BJ (cell line): ENCODE results near the gene GSG1L. TPM values are rescaled to one million over a fixed set of nuclear protein-coding genes. Genes with fewer than 3 reads are reported as not detected.

ENCODE experiments used
- CTCF ChIA-PET: fragments of 350-600 bp; formaldehyde crosslinking; extraction: SDS; loops from one replicate; lab custom pipeline; 2021; ENCODE audit warnings: antibody characterized with exemption, inconsistent platforms; lab: Yijun Ruan, JAX
- POLR2A ChIA-PET: fragments of 300-600 bp; sonication (Branson Sonifier 250); formaldehyde crosslinking; extraction: SDS; loops from one replicate; lab custom pipeline; 2021; ENCODE audit warnings: antibody characterized with exemption; lab: Charles Lee
- DNase-seq: peaks from one replicate; pipeline ENCODE4 v3.0.0-alpha.2; 2011; ENCODE audit warnings: low read depth
- H3K27me3 ChIP-seq: 2 replicates; pipeline ENCODE4 v1.6.0; 2011; ENCODE audit warnings: low read length; ENCODE audit not compliant: control insufficient read depth, insufficient read depth
- H3K36me3 ChIP-seq: 2 replicates; pipeline ENCODE4 v1.5.1; 2011; ENCODE audit warnings: low read length; ENCODE audit not compliant: control insufficient read depth, insufficient read depth
- H3K4me3 ChIP-seq: 2 replicates; pipeline ENCODE4 v1.5.1; 2011; ENCODE audit warnings: low read depth, mild to moderate bottlenecking, control low read depth, low read length
- polyA plus RNA-seq: library from polyadenylated mRNA; depleted of rRNA; stranded (reverse); fragments of >200 nt; gene quantifications from 2 replicates; pipeline ENCODE4 v1.2.3, GENCODE V29; 2011
- TF ChIP-seq, protein P1 (sequence below): IDR thresholded peaks from 2 replicates; pipeline ENCODE4 v1.5.1; 2011; ENCODE audit warnings: low read depth, mild to moderate bottlenecking, control low read depth, inconsistent platforms, low read length, moderate library complexity; ENCODE audit not compliant: insufficient read depth

The GSG1L gene
- polyA plus RNA-seq, 1 experiment = not detected

DNA sequence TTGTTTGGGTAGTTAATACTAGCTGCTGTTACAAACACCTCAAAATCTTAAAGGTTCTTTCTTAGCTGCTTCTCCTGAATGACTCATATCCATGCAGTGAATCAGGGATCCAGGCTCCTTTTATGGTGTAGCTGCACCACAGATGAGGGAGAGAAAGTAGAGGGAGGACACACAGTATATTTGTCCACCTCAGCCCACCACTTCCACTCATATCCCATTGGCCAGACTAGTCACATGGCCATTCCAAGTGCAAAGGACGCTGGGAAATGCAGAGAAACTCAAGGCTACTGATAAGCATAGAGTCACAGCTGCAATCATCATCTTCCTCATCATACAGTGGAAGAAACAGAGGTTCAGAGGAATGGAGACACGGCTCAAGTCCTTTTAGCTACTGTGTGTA lies 63.8 kb downstream of the GSG1L start:
- CTCF ChIA-PET = no interaction called here
- DNase-seq = no peak
- no peak overlapping the region for H3K4me3 ChIP-seq
- no peaks in the 10 kb centered on the region for H3K36me3 ChIP-seq
- POLR2A ChIA-PET = no interaction called here
- no peaks in the 10 kb centered on the region; the same call in 1 of the 2 replicates for H3K27me3 ChIP-seq
- TF ChIP-seq, protein P1, sequence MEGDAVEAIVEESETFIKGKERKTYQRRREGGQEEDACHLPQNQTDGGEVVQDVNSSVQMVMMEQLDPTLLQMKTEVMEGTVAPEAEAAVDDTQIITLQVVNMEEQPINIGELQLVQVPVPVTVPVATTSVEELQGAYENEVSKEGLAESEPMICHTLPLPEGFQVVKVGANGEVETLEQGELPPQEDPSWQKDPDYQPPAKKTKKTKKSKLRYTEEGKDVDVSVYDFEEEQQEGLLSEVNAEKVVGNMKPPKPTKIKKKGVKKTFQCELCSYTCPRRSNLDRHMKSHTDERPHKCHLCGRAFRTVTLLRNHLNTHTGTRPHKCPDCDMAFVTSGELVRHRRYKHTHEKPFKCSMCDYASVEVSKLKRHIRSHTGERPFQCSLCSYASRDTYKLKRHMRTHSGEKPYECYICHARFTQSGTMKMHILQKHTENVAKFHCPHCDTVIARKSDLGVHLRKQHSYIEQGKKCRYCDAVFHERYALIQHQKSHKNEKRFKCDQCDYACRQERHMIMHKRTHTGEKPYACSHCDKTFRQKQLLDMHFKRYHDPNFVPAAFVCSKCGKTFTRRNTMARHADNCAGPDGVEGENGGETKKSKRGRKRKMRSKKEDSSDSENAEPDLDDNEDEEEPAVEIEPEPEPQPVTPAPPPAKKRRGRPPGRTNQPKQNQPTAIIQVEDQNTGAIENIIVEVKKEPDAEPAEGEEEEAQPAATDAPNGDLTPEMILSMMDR = no peak

DNA sequence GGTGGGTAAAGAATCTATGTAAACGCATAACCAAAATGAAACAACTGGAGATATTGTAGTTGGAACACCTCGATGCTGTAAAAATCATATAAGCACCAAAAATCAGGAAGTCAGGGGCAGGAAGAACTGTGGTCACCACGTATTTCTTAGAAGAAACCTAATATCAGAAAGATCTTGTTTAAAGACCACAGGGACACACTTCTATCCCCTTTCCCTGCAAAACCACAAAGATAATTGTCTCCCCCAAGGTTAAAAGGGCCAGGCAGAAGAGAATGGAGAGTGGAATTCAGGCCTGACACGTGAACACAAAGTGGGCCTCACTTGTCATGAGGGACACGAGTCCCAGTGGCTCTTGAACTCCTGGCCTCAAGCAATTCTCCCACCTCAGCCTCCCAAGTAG lies 68.1 kb downstream of the GSG1L start:
- TF ChIP-seq, protein P1 = no peak
- H3K4me3 ChIP-seq = no peak overlapping the region
- ChIA-PET CTCF (interaction anchor here (0.6 kb wide), 1 partner anchor 11 kb away, joined by 3 read pairs; no protein-coding TSS in a partner anchor), POLR2A (no interaction called here)
- no peaks in the 10 kb centered on the region for H3K36me3 ChIP-seq
- no peaks in the 10 kb centered on the region; the same call in 1 of the 2 replicates for H3K27me3 ChIP-seq
- no peak for DNase-seq

DNA sequence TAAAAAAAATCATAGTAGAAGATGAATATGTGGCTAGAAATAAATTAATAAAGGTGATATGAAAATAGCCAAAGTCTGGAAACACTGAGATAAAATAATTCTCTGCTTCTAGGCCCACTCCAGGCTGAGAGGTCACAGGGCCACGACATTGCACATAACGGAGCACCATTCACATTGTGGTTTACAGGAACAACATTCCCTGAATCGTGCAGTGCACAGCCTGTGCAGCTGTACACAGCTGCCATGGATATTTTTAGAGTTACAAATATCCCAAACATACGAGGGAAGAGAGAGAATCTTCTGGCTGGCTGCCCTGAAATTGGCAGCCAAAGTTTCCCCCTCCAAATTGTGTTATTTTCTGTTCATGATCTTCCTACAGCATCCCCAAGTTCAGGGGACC lies 68.8 kb downstream of the GSG1L start:
- TF ChIP-seq, protein P1 = no peak
- CTCF ChIA-PET = interaction anchor here (0.6 kb wide), 1 partner anchor 10 kb away, joined by 3 read pairs; no protein-coding TSS in a partner anchor
- POLR2A ChIA-PET = no interaction called here

DNA sequence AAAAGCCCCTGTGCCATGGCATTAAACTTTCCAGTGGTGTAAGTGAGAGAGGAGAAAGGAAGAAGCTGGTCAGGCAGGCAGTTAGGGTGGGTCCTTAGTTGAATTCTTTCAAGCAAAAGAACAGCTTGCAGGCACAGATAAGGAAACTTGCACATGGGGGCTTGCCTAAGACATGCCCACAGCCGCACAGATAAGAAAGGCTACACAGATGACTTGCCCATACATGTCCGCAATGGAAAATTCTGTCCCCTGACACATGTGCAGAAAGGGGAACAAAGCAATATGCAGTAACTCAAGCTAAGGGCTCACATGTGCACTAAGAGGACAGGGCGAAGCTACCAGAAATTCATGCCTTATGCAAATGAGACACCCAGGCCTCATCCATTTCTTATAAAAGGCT lies 69.9 kb downstream of the GSG1L start:
- ChIA-PET CTCF (no interaction called here), POLR2A (no interaction called here)
- H3K4me3 ChIP-seq = no peak overlapping the region
- no peaks in the 10 kb centered on the region for H3K36me3 ChIP-seq
- no peaks in the 10 kb centered on the region; the same call in 1 of the 2 replicates for H3K27me3 ChIP-seq
- TF ChIP-seq, protein P1 = no peak
- no peak for DNase-seq

More for the DNA sequence above, 68.8 kb downstream of the GSG1L start:
- no peaks in the 10 kb centered on the region; the same call in 1 of the 2 replicates for H3K27me3 ChIP-seq
- no peak for DNase-seq
- no peak overlapping the region for H3K4me3 ChIP-seq
- no peaks in the 10 kb centered on the region for H3K36me3 ChIP-seq

DNA sequence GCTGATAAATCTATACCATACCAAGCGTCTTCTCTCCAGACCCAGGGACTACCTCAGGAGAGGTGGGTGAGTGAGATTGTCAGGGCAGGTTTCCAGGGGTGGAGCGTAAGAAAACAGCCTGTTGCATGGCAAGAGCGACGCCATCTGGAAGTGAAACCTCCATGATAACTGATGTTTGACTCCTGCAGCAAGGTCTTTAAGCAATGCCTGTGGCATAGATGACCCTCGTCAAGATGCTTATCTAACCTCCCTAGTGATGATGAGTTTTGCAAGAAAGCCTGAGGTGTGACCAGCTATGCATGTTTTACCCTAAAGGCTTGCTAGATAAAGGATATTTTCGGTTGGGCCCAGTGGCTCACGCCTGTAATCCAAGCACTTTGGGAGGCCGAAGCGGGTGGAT lies 71.6 kb downstream of the GSG1L start:
- ChIA-PET POLR2A (no interaction called here), CTCF (interaction anchor here (1.2 kb wide), 1 partner anchor 78 kb away, joined by 3 read pairs; no protein-coding TSS in a partner anchor)
- Histone ChIP-seq H3K4me3 (no peak overlapping the region), H3K27me3 (no peaks in the 10 kb centered on the region; the same call in 1 of the 2 replicates), H3K36me3 (no peaks in the 10 kb centered on the region)
- DNase-seq = no peak
- TF ChIP-seq, protein P1 = no peak
